HepG2 (cell line): ENCODE results near the gene PCDHGA10. TPM values are rescaled to one million over a fixed set of nuclear protein-coding genes. Genes with fewer than 3 reads are reported as not detected.

Experiments
- ATAC-seq: fragments of 200-7000 bp; cut with Tn5 transposase; 3 replicates; pipeline ENCODE4 v1.9.1; 2020; ENCODE audit warnings: mild to moderate bottlenecking, moderate library complexity
- BruUV-seq: library from RNA; stranded (reverse); fragments of 400-500 nt; replicated peaks from 2 replicates; lab custom pipeline; 2021; lab: Mats Ljungman, UMichigan
- CTCF ChIA-PET: fragments of 300-600 bp; formaldehyde crosslinking; extraction: SDS; loops from one replicate; lab custom pipeline; 2021; ENCODE audit warnings: low total read pairs, inconsistent platforms, low intra/inter-chr PET ratio; lab: Yijun Ruan, JAX
- POLR2A ChIA-PET: fragments of 350-600 bp; sonication (Branson Sonifier 250); formaldehyde crosslinking; loops from one replicate; lab custom pipeline; 2020; ENCODE audit warnings: antibody characterized with exemption, inconsistent platforms; lab: Yijun Ruan, JAX
- DNase-seq: peaks from one replicate; pipeline ENCODE4 v3.0.0-alpha.2; 2015; ENCODE audit warnings: low spot score
- FAIRE-seq: peaks from 3 replicates; lab custom pipeline; 2011; peaks lifted over from hg19 to GRCh38; lab: Jason Lieb, UNC
- H2AFZ ChIP-seq: one replicate; pipeline ENCODE4 v1.6.1; 2011; ENCODE audit warnings: low read length, inconsistent platforms
- H3K27ac ChIP-seq: fragments of 300-600 bp; 3 replicates; pipeline ENCODE4 v1.8.0; 2011; ENCODE audit warnings: mixed run types, mild to moderate bottlenecking, mixed read lengths, low read length, inconsistent platforms; ENCODE audit not compliant: insufficient read depth; ENCODE audit errors: extremely low read length
- H3K27me3 ChIP-seq, 2 experiments: fragments of 200-600 bp in 1 of 2; 2 replicates in 1 of 2; 3 replicates in 1 of 2; pipeline versions ENCODE4 v1.6.0 to v1.8.0; 2011; ENCODE audit warnings: low read length in 2 of 2, mild to moderate bottlenecking in 2 of 2, moderate library complexity in 2 of 2, inconsistent platforms in 1 of 2; ENCODE audit not compliant: insufficient read depth in 2 of 2, control insufficient read depth in 1 of 2
- H3K36me3 ChIP-seq, 2 experiments: fragments of 200-600 bp in 1 of 2; replicated peaks in 1 of 2; 2 replicates in 1 of 2; 3 replicates in 1 of 2; pipeline versions ENCODE4 v1.5.1 to v1.8.0; 2011; ENCODE audit warnings: low read length in 2 of 2, inconsistent platforms in 1 of 2; ENCODE audit not compliant: insufficient read depth in 2 of 2, control insufficient read depth in 1 of 2
- H3K4me1 ChIP-seq: 2 replicates; pipeline ENCODE4 v1.5.1; 2012; ENCODE audit warnings: low read length, inconsistent platforms; ENCODE audit not compliant: insufficient read depth
- H3K4me2 ChIP-seq: 2 replicates; pipeline ENCODE4 v1.6.0; 2011; ENCODE audit warnings: low read depth, low read length, inconsistent platforms
- H3K4me3 ChIP-seq, 3 experiments: fragments of 200-600 bp in 1 of 3; sonication (generic), shearing (Covaris generic) in 1 of 3; replicated peaks in 1 of 3; 2 replicates each; pipeline ENCODE4 v1.5.1; 2011 to 2016; ENCODE audit warnings: low read length in 3 of 3, inconsistent platforms in 2 of 3, low read depth in 2 of 3, mild to moderate bottlenecking in 2 of 3, control low read depth in 1 of 3, mixed read lengths in 1 of 3; ENCODE audit not compliant: insufficient read depth in 1 of 3
- H3K79me2 ChIP-seq: one replicate; pipeline ENCODE4 v1.6.1; 2011; ENCODE audit warnings: low read length, inconsistent platforms; ENCODE audit not compliant: insufficient read depth
- H3K9ac ChIP-seq: 2 replicates; pipeline ENCODE4 v1.6.0; 2011; ENCODE audit warnings: mild to moderate bottlenecking, low read depth, low read length, inconsistent platforms; ENCODE audit not compliant: insufficient read depth
- H3K9me3 ChIP-seq: 2 replicates; pipeline ENCODE4 v1.5.1; 2012; ENCODE audit warnings: mild to moderate bottlenecking, low read length
- H4K20me1 ChIP-seq: 2 replicates; pipeline ENCODE4 v1.6.0; 2011; ENCODE audit warnings: inconsistent platforms, mild to moderate bottlenecking, low read length, moderate library complexity; ENCODE audit not compliant: insufficient read depth
- BCL6 ChIP-seq: IDR thresholded peaks from 2 replicates; pipeline ENCODE4 v1.6.1; 2016; ENCODE audit warnings: missing genetic modification reagents, missing compliant biosample characterization
- CSRNP2 ChIP-seq: sonication (generic); formaldehyde crosslinking; conservative IDR thresholded peaks from 2 replicates; pipeline ENCODE4 v1.8.0; 2022; ENCODE audit warnings: low read depth, missing genetic modification reagents
- HMGXB3 ChIP-seq: sonication (generic); formaldehyde crosslinking; IDR thresholded peaks from 2 replicates; pipeline ENCODE4 v1.4.0; 2020; ENCODE audit warnings: missing genetic modification reagents, borderline replicate concordance
- LRRFIP1 ChIP-seq: sonication (generic); formaldehyde crosslinking; conservative IDR thresholded peaks from 2 replicates; pipeline ENCODE4 v1.4.0; 2020; ENCODE audit warnings: missing genetic modification reagents
- NCOA1 ChIP-seq: sonication (generic); formaldehyde crosslinking; IDR thresholded peaks from 2 replicates; pipeline ENCODE4 v1.9.0; 2021; ENCODE audit warnings: missing genetic modification reagents
- NCOR1 ChIP-seq: fragments of 200-600 bp; sonication (generic); IDR thresholded peaks from 2 replicates; pipeline ENCODE4 v1.7.0; 2017; ENCODE audit warnings: antibody characterized with exemption, low read length, borderline replicate concordance
- TRAFD1 ChIP-seq: sonication (generic); formaldehyde crosslinking; IDR thresholded peaks from 2 replicates; pipeline ENCODE4 v1.5.1; 2020; ENCODE audit warnings: missing genetic modification reagents, mild to moderate bottlenecking, borderline replicate concordance
- ZNF205 ChIP-seq: IDR thresholded peaks from 2 replicates; pipeline ENCODE4 v1.6.1; 2018; ENCODE audit warnings: missing biosample characterization, missing genetic modification reagents
- ZNF674 ChIP-seq: sonication (generic); formaldehyde crosslinking; IDR thresholded peaks from 2 replicates; pipeline ENCODE4 v1.5.0; 2020; ENCODE audit warnings: low read depth, mild to moderate bottlenecking, missing genetic modification reagents
- WGBS: methylation state at CpG from one replicate; pipeline ENCODE4 v1.1.6; 2017; ENCODE audit warnings: low lambda C conversion rate; 5-methylcytosine and 5-hydroxymethylcytosine counted together
- in situ Hi-C: cut with HindIII; loops from 2 replicates; pipeline ENCODE4 v1.10.0; 2017; ENCODE audit warnings: low pct_unique_long_range_greater_than_20kb; ENCODE audit not compliant: extremely low pct_ligation_motif_present
- intact Hi-C: fragments of 100-400 bp; cut with micrococcal nuclease; formaldehyde crosslinking; loops from one replicate; pipeline ENCODE4 v1.10.0; 2022; ENCODE audit not compliant: unreplicated experiment
- polyA plus RNA-seq, 8 experiments: library from polyadenylated mRNA; depleted of rRNA in 3 of 8; stranded (reverse) in 7 of 8; unstranded in 1 of 8; fragments of >200 nt; fragmentation: Illumina TruSeq in 4 of 8; extraction: Trizol in 4 of 8; gene quantifications; 2 replicates each; pipeline versions ENCODE4 v1.2.1 to v1.2.3, GENCODE V29; 2011 to 2016; ENCODE audit warnings: low read depth in 4 of 8, missing spikeins in 1 of 8, mixed read lengths in 1 of 8; ENCODE audit not compliant: insufficient read depth in 1 of 8
- total RNA-seq, 5 experiments: library from RNA; depleted of rRNA; stranded (reverse); fragments of >200 nt; fragmentation: Illumina TruSeq; extraction: Trizol; gene quantifications; 2 replicates each; pipeline ENCODE4 v1.2.3, GENCODE V29; 2016; ENCODE audit warnings: low read depth in 1 of 5
- TF ChIP-seq, protein P1 (sequence below): sonication (generic); formaldehyde crosslinking; conservative IDR thresholded peaks from 2 replicates; pipeline ENCODE4 v1.4.0; 2020; ENCODE audit warnings: missing genetic modification reagents

The PCDHGA10 gene
- total and polyA plus RNA-seq, 2 of the 13 experiments (the other 11 are each of a cell fraction or from before 2014, with no cell fraction given), result 0.04 to 0.18 TPM

DNA sequence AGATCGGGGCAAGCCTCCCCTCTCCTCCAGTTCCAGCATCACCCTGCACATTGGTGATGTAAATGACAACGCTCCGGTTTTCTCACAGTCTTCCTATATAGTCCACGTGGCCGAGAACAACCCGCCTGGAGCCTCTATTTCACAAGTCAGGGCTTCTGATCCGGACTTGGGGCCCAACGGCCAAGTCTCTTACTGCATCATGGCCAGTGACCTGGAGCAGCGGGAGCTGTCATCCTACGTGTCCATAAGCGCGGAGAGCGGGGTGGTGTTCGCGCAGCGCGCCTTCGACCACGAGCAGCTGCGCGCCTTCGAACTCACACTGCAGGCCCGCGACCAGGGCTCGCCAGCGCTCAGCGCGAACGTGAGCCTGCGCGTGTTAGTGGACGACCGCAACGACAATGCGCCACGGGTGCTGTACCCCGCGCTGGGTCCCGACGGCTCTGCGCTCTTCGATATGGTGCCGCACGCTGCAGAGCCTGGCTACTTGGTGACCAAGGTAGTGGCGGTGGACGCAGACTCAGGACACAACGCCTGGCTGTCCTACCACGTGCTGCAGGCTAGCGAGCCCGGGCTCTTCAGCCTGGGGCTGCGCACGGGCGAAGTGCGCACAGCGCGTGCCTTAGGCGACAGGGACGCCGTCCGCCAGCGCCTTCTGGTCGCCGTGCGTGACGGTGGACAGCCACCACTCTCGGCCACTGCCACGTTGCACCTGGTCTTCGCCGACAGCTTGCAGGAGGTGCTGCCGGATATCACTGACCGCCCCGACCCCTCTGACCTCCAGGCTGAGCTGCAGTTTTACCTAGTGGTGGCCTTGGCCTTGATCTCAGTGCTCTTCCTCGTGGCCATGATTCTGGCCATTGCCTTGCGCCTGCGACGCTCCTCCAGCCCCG is 23.4 kb upstream of the PCDHGA10 start:
- H3K36me3 ChIP-seq, result no peaks in the 10 kb centered on the region

More for the DNA sequence above, 23.4 kb upstream of the PCDHGA10 start:
- ChIA-PET POLR2A (no interaction called here), CTCF (no interaction called here)
- Histone ChIP-seq H3K4me3 (no peak overlapping the region), H3K27me3 (no peaks in the 10 kb centered on the region), H3K4me2 (no peak overlapping the region), H3K27ac (no peak overlapping the region), H3K9ac (no peak overlapping the region), H3K9me3 (peaks cover 33% of the 10 kb centered on the region), H3K79me2 (no peaks in the 10 kb centered on the region), H4K20me1 (no peaks in the 10 kb centered on the region), H3K4me1 (peaks cover 5% of the 10 kb centered on the region; the same call in 1 of the 2 replicates), H2AFZ (no peak overlapping the region)
- in situ Hi-C loops, result no loop called here
- intact Hi-C loops, result no loop called here
- FAIRE-seq, result no peak
- no TSS peak for BruUV-seq
- no peak for DNase-seq
- no peak for ATAC-seq
- 92% methylated on average over 53 of the region's 77 CpGs for WGBS
- TF ChIP-seq LRRFIP1 (CRISPR knock-in tag) (no peak), NCOR1 (no peak), ZNF205 (CRISPR knock-in tag) (no peak), ZNF674 (CRISPR knock-in tag) (no peak), BCL6 (CRISPR knock-in tag) (no peak), NCOA1 (CRISPR knock-in tag) (no peak), TRAFD1 (CRISPR knock-in tag) (no peak), CSRNP2 (CRISPR knock-in tag) (no peak), HMGXB3 (CRISPR knock-in tag) (no peak)
- TF ChIP-seq, protein P1, sequence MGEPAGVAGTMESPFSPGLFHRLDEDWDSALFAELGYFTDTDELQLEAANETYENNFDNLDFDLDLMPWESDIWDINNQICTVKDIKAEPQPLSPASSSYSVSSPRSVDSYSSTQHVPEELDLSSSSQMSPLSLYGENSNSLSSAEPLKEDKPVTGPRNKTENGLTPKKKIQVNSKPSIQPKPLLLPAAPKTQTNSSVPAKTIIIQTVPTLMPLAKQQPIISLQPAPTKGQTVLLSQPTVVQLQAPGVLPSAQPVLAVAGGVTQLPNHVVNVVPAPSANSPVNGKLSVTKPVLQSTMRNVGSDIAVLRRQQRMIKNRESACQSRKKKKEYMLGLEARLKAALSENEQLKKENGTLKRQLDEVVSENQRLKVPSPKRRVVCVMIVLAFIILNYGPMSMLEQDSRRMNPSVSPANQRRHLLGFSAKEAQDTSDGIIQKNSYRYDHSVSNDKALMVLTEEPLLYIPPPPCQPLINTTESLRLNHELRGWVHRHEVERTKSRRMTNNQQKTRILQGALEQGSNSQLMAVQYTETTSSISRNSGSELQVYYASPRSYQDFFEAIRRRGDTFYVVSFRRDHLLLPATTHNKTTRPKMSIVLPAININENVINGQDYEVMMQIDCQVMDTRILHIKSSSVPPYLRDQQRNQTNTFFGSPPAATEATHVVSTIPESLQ (CRISPR knock-in tag), result no peak
